IMR-90 (cell line): ENCODE data around the gene SLC47A2. TPM values are rescaled to one million over a fixed set of nuclear protein-coding genes. Genes with fewer than 3 reads are reported as not detected.
A peak's percentile ranks its signal among the peaks of the same experiment; 100 is the strongest.

Experiments
- ATAC-seq: fragments of 200-7000 bp; cut with Tn5 transposase; 2 replicates; pipeline ENCODE4 v1.9.1; 2020; ENCODE audit warnings: low read depth, mild to moderate bottlenecking, moderate library complexity
- BruUV-seq: library from RNA; stranded (reverse); fragments of 400-500 nt; replicated peaks from 2 replicates; lab custom pipeline; 2021; lab: Mats Ljungman, UMichigan
- CTCF ChIA-PET: fragments of 300-600 bp; formaldehyde crosslinking; extraction: SDS; loops from one replicate; lab custom pipeline; 2021; ENCODE audit warnings: antibody characterized with exemption; lab: Yijun Ruan, JAX
- POLR2A ChIA-PET: fragments of 300-600 bp; sonication (Branson Sonifier 250); formaldehyde crosslinking; loops from one replicate; lab custom pipeline; 2022; ENCODE audit warnings: antibody characterized with exemption; ENCODE audit not compliant: unreplicated experiment; lab: Charles Lee
- DNase-seq: peaks from one replicate; pipeline ENCODE4 v3.0.0; 2013
- H2AFZ ChIP-seq: replicated peaks from 2 replicates; pipeline ENCODE3; 2013; ENCODE audit warnings: low read length, mild to moderate bottlenecking; ENCODE audit not compliant: poor library complexity
- H2AK5ac ChIP-seq: 2 replicates; pipeline ENCODE4 v1.6.1; 2013; ENCODE audit warnings: low read depth, low read length, inconsistent platforms
- H2AK9ac ChIP-seq: replicated peaks from 2 replicates; pipeline ENCODE3; 2013; ENCODE audit warnings: mild to moderate bottlenecking, low read depth, low read length, moderate library complexity; ENCODE audit not compliant: poor library complexity
- H2BK120ac ChIP-seq: 2 replicates; pipeline ENCODE4 v1.6.1; 2013; ENCODE audit warnings: low read depth, low read length, inconsistent platforms
- H2BK15ac ChIP-seq: 3 replicates; pipeline ENCODE4 v1.6.1; 2013; ENCODE audit warnings: low read depth, low read length, inconsistent platforms
- H2BK20ac ChIP-seq: 2 replicates; pipeline ENCODE4 v1.6.1; 2013; ENCODE audit warnings: low read depth, mild to moderate bottlenecking, inconsistent platforms, low read length, moderate library complexity
- H2BK5ac ChIP-seq: 2 replicates; pipeline ENCODE4 v1.6.1; 2013; ENCODE audit warnings: mild to moderate bottlenecking, low read depth, low read length, inconsistent platforms; ENCODE audit not compliant: poor library complexity, severe bottlenecking
- H3K14ac ChIP-seq: replicated peaks from 2 replicates; pipeline ENCODE4 v1.6.1; 2013; ENCODE audit warnings: low read depth, low read length, inconsistent platforms
- H3K18ac ChIP-seq: 2 replicates; pipeline ENCODE4 v1.6.1; 2013; ENCODE audit warnings: low read depth, low read length, control low read depth
- H3K23ac ChIP-seq: 2 replicates; pipeline ENCODE4 v1.6.1; 2013; ENCODE audit warnings: low read depth, low read length, inconsistent platforms
- H3K27ac ChIP-seq: 2 replicates; pipeline ENCODE4 v1.5.1; 2013; ENCODE audit warnings: mild to moderate bottlenecking, control low read depth, low read length; ENCODE audit not compliant: insufficient read depth
- H3K27me3 ChIP-seq: 2 replicates; pipeline ENCODE4 v1.6.1; 2013; ENCODE audit warnings: low read length; ENCODE audit not compliant: control insufficient read depth, insufficient read depth
- H3K36me3 ChIP-seq: 2 replicates; pipeline ENCODE4 v1.6.1; 2013; ENCODE audit warnings: low read length, mixed read lengths; ENCODE audit not compliant: control insufficient read depth, insufficient read depth
- H3K4ac ChIP-seq: 2 replicates; pipeline ENCODE4 v1.6.1; 2013; ENCODE audit warnings: low read depth, low read length, inconsistent platforms
- H3K4me1 ChIP-seq: 2 replicates; pipeline ENCODE4 v1.6.1; 2013; ENCODE audit warnings: low read length, mixed read lengths; ENCODE audit not compliant: control insufficient read depth, insufficient read depth
- H3K4me2 ChIP-seq: 2 replicates; pipeline ENCODE4 v1.6.1; 2013; ENCODE audit warnings: low read depth, mild to moderate bottlenecking, control low read depth, low read length, moderate library complexity
- H3K4me3 ChIP-seq: 2 replicates; pipeline ENCODE4 v1.5.1; 2013; ENCODE audit warnings: low read depth, mild to moderate bottlenecking, control low read depth, low read length, moderate library complexity; ENCODE audit not compliant: insufficient read depth
- H3K56ac ChIP-seq: 2 replicates; pipeline ENCODE4 v1.6.1; 2013; ENCODE audit warnings: low read length, inconsistent platforms; ENCODE audit not compliant: insufficient read depth; ENCODE audit errors: extremely low read depth
- H3K79me1 ChIP-seq, 2 experiments: 2 replicates each; pipeline ENCODE4 v1.6.1; 2013; ENCODE audit warnings: low read length in 2 of 2, inconsistent platforms in 1 of 2, low read depth in 1 of 2
- H3K9ac ChIP-seq: 2 replicates; pipeline ENCODE4 v1.6.1; 2013; ENCODE audit warnings: low read depth, low read length, control low read depth
- H3K9me1 ChIP-seq: 2 replicates; pipeline ENCODE4 v1.6.1; 2013; ENCODE audit warnings: low read length, inconsistent platforms; ENCODE audit not compliant: insufficient read depth
- H3K9me3 ChIP-seq: 2 replicates; pipeline ENCODE4 v1.6.1; 2013; ENCODE audit warnings: low read length; ENCODE audit not compliant: control insufficient read depth, insufficient read depth
- H4K20me1 ChIP-seq: 2 replicates; pipeline ENCODE4 v1.6.1; 2013; ENCODE audit warnings: low read length, inconsistent platforms; ENCODE audit not compliant: insufficient read depth
- H4K5ac ChIP-seq: 2 replicates; pipeline ENCODE4 v1.6.1; 2013; ENCODE audit warnings: mild to moderate bottlenecking, low read depth, low read length, control low read depth
- H4K8ac ChIP-seq, 2 experiments: 2 replicates each; pipeline ENCODE4 v1.6.1; 2013; ENCODE audit warnings: low read depth in 2 of 2, low read length in 2 of 2, control low read depth in 1 of 2, inconsistent platforms in 1 of 2
- H4K91ac ChIP-seq: 2 replicates; pipeline ENCODE4 v1.6.1; 2013; ENCODE audit warnings: low read depth, low read length, inconsistent platforms; ENCODE audit not compliant: insufficient read depth
- BHLHE40 ChIP-seq: fragments of 150-350 bp; IDR thresholded peaks from 2 replicates; pipeline ENCODE4 v1.6.1; 2016; ENCODE audit warnings: mild to moderate bottlenecking, low read depth, low read length
- CHD1 ChIP-seq: IDR thresholded peaks from 2 replicates; pipeline ENCODE4 v1.6.1; 2012; ENCODE audit warnings: low read depth, low read length, improper control_type of control experiment
- MAZ ChIP-seq: IDR thresholded peaks from 2 replicates; pipeline ENCODE4 v1.6.1; 2012; ENCODE audit warnings: low read depth, mild to moderate bottlenecking, low read length, improper control_type of control experiment, moderate library complexity, borderline replicate concordance
- MXI1 ChIP-seq: IDR thresholded peaks from 2 replicates; pipeline ENCODE4 v1.6.1; 2012; ENCODE audit warnings: low read depth, mild to moderate bottlenecking, low read length, moderate library complexity, borderline replicate concordance
- NFE2L2 ChIP-seq: fragments of 150-350 bp; IDR thresholded peaks from 2 replicates; pipeline ENCODE4 v1.6.1; 2016; ENCODE audit warnings: low read depth, mild to moderate bottlenecking, low read length
- RAD21 ChIP-seq: IDR thresholded peaks from 2 replicates; pipeline ENCODE4 v1.6.1; 2012; ENCODE audit warnings: low read length, improper control_type of control experiment
- RCOR1 ChIP-seq: IDR thresholded peaks from 2 replicates; pipeline ENCODE4 v1.6.1; 2012; ENCODE audit warnings: mild to moderate bottlenecking, low read length, improper control_type of control experiment; ENCODE audit not compliant: insufficient replicate concordance
- WGBS, 2 experiments: methylation state at CpG; one replicate each; pipeline versions ENCODE4 v1.1.5 to v1.1.7; 2013; ENCODE audit warnings: missing lambda C conversion rate in 2 of 2; ENCODE audit not compliant: insufficient read length in 1 of 2; ENCODE audit errors: extremely low coverage in 2 of 2; 5-methylcytosine and 5-hydroxymethylcytosine counted together
- dilution Hi-C: fragments of 300-500 bp; cut with HindIII; formaldehyde crosslinking; loops from one replicate; pipeline ENCODE4 v1.14.3; 2018; ENCODE audit warnings: low sequenced_read_pairs; ENCODE audit not compliant: unreplicated experiment
- in situ Hi-C: fragments of 300-500 bp; cut with MboI; formaldehyde crosslinking; loops from 3 replicates; pipeline ENCODE4 v1.14.3; 2019; ENCODE audit warnings: low sequenced_read_pairs, inconsistent platforms, mixed read lengths
- intact Hi-C: fragments of 100-400 bp; cut with micrococcal nuclease; formaldehyde crosslinking; loops from 2 replicates; pipeline ENCODE4 v1.10.0; 2022
- polyA plus RNA-seq, 3 experiments: library from polyadenylated mRNA; depleted of rRNA; stranded (reverse); fragments of >200 nt; gene quantifications; 2 replicates each; pipeline ENCODE4 v1.2.3, GENCODE V29; 2012; ENCODE audit warnings: low replicate concordance in 1 of 3
- total RNA-seq: library from RNA; depleted of rRNA; stranded (reverse); fragments of >200 nt; gene quantifications from 2 replicates; pipeline ENCODE4 v1.2.3, GENCODE V29; 2012
- TF ChIP-seq, protein P1 (sequence below): conservative IDR thresholded peaks from 2 replicates; pipeline ENCODE4 v1.5.1; 2012; ENCODE audit warnings: mild to moderate bottlenecking, low read depth, low read length, improper control_type of control experiment
- TF ChIP-seq, protein P2 (sequence below): fragments of 150-350 bp; IDR thresholded peaks from 2 replicates; pipeline ENCODE4 v1.6.1; 2016; ENCODE audit warnings: low read depth, mild to moderate bottlenecking, low read length, moderate library complexity, borderline replicate concordance
- TF ChIP-seq, protein P3 (sequence below): fragments of 150-350 bp; IDR thresholded peaks from 2 replicates; pipeline ENCODE4 v1.6.1; 2017; ENCODE audit warnings: mild to moderate bottlenecking, antibody characterized with exemption, low read length, low read depth

Gene SLC47A2
- total and polyA plus RNA-seq, 2 of the 4 experiments (the other 2 are of a cell fraction) = not detected

DNA sequence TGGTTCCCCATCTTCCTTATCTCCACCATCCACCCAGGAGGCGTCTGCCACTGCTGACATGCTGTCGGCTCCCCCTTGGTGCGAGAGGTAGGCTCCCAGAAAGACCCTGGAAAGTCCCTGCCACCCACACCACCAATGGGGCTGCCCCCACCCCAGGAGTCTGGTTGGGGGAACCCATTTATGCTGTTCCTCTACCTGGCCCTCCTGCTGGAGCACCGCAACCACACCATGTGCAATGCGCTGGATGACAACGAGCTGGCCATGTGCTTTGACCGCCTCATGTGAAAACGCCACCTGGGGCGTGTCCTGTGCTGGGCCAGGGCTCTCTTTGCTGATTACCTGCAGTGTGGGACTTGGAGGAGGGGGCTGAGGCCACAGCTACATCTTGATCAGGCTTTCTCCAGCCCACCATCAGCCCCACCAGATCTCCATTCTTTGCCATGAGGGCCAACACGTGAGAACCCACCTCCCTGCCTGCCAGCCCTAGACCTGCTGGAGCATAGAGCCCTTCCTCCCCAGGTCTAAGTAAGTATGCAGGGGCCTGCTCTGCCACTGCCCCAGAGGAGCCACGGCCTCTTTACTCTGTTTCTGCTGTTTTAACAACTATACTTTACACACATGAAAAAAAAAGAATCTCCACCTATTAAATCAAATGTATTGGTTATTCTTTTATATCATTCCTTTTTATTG lies 39.6 kb upstream of the SLC47A2 start:
- Histone ChIP-seq H2AK9ac (no peak overlapping the region), H2BK15ac (no peak overlapping the region), H3K9me3 (0 out of 2 replicates have a peak, but pooled peaks cover 2% of the 10 kb centered on the region), H3K4me1 (peaks cover 4% of the 10 kb centered on the region), H3K9ac (no peak overlapping the region), H3K18ac (no peak overlapping the region), H3K79me1 (no peaks in the 10 kb centered on the region), H3K4me2 (no peak overlapping the region), H2AFZ (peak overlapping the region; percentile 67), H4K20me1 (no peaks in the 10 kb centered on the region), H3K56ac (no peak overlapping the region), H3K23ac (no peak overlapping the region), H2AK5ac (no peak overlapping the region), H4K91ac (no peak overlapping the region), H3K14ac (no peak overlapping the region), H3K4me3 (no peak overlapping the region), H3K27ac (no peak overlapping the region), H2BK120ac (no peak overlapping the region), H4K8ac (no peak overlapping the region), H4K5ac (no peak overlapping the region), H3K27me3 (peaks cover 39% of the 10 kb centered on the region), H3K9me1 (0 out of 2 replicates have a peak, but pooled peaks cover 4% of the 10 kb centered on the region), H3K36me3 (no peaks in the 10 kb centered on the region), H2BK5ac (no peak overlapping the region), H3K4ac (no peak overlapping the region), H2BK20ac (no peak overlapping the region)
- intact Hi-C loops = no loop called here
- CTCF ChIA-PET = interaction anchor here (0.9 to 1.2 kb wide), 2 partner anchors 14 to 107 kb away, joined by 3 read pairs; no protein-coding TSS in a partner anchor
- WGBS, 2 experiments = 100% methylated on average over 4 of the region's 11 CpGs; no CpG with 5 or more reads in 1 of the 2 experiments
- ATAC-seq (no peak), DNase-seq (no peak)
- no TSS peak for BruUV-seq
- dilution Hi-C loops = no loop called here
- TF ChIP-seq, protein P1, sequence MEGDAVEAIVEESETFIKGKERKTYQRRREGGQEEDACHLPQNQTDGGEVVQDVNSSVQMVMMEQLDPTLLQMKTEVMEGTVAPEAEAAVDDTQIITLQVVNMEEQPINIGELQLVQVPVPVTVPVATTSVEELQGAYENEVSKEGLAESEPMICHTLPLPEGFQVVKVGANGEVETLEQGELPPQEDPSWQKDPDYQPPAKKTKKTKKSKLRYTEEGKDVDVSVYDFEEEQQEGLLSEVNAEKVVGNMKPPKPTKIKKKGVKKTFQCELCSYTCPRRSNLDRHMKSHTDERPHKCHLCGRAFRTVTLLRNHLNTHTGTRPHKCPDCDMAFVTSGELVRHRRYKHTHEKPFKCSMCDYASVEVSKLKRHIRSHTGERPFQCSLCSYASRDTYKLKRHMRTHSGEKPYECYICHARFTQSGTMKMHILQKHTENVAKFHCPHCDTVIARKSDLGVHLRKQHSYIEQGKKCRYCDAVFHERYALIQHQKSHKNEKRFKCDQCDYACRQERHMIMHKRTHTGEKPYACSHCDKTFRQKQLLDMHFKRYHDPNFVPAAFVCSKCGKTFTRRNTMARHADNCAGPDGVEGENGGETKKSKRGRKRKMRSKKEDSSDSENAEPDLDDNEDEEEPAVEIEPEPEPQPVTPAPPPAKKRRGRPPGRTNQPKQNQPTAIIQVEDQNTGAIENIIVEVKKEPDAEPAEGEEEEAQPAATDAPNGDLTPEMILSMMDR = no peak
- TF ChIP-seq RAD21 (no peak), MXI1 (no peak), BHLHE40 (no peak), NFE2L2 (no peak), RCOR1 (no peak), CHD1 (no peak), MAZ (no peak)
- TF ChIP-seq, protein P2, sequence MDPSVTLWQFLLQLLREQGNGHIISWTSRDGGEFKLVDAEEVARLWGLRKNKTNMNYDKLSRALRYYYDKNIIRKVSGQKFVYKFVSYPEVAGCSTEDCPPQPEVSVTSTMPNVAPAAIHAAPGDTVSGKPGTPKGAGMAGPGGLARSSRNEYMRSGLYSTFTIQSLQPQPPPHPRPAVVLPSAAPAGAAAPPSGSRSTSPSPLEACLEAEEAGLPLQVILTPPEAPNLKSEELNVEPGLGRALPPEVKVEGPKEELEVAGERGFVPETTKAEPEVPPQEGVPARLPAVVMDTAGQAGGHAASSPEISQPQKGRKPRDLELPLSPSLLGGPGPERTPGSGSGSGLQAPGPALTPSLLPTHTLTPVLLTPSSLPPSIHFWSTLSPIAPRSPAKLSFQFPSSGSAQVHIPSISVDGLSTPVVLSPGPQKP = no peak
- TF ChIP-seq, protein P3, sequence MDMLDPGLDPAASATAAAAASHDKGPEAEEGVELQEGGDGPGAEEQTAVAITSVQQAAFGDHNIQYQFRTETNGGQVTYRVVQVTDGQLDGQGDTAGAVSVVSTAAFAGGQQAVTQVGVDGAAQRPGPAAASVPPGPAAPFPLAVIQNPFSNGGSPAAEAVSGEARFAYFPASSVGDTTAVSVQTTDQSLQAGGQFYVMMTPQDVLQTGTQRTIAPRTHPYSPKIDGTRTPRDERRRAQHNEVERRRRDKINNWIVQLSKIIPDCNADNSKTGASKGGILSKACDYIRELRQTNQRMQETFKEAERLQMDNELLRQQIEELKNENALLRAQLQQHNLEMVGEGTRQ = no peak
- in situ Hi-C loops = no loop called here
- POLR2A ChIA-PET = no interaction called here
